Right lobe of liver (tissue), 4 donors: ENCODE results near the gene ZNF286A.

Experiments
- POLR2A ChIP-seq: fragments of 450-650 bp; IDR thresholded peaks from one replicate; pipeline ENCODE4 v1.6.1; 2017; ENCODE audit warnings: antibody characterized with exemption, mild to moderate bottlenecking
- TF ChIP-seq, protein P1 (sequence below), 4 donors: fragments of 200-600 bp in 3 of 4; fragments of 450-650 bp in 1 of 4; IDR thresholded peaks; one replicate each; pipeline versions ENCODE4 v1.5.1 to v1.8.0; 2016 to 2022; ENCODE audit warnings: antibody characterized with exemption in 4 of 4, mild to moderate bottlenecking in 2 of 4
- donor health status: DM: no; HTN: no; CAD: no.
- donor health status: DM: no; HTN: no; CAD: no.
- donor health status: DM: no; HTN: yes; CAD: no.

DNA sequence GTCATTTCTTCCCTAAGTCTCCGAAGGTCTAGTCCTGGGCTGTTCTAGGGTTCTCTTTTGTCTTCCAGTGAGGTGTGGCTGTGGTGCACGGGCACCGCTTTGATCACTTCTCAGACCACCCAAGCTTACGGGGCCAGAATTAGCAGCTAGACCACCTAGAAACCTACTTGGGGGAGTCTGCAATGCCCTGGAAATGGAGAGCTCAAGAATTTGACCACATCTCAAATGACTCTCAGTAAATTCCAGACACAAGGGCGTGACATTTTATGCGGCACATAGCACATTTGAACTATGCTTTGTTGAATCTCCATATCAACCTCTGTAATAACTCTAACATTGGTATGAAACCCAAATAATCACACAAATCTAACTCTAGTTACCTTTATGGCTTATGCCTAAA, 40.3 kb upstream of the ZNF286A start:
- TF ChIP-seq, protein P1, sequence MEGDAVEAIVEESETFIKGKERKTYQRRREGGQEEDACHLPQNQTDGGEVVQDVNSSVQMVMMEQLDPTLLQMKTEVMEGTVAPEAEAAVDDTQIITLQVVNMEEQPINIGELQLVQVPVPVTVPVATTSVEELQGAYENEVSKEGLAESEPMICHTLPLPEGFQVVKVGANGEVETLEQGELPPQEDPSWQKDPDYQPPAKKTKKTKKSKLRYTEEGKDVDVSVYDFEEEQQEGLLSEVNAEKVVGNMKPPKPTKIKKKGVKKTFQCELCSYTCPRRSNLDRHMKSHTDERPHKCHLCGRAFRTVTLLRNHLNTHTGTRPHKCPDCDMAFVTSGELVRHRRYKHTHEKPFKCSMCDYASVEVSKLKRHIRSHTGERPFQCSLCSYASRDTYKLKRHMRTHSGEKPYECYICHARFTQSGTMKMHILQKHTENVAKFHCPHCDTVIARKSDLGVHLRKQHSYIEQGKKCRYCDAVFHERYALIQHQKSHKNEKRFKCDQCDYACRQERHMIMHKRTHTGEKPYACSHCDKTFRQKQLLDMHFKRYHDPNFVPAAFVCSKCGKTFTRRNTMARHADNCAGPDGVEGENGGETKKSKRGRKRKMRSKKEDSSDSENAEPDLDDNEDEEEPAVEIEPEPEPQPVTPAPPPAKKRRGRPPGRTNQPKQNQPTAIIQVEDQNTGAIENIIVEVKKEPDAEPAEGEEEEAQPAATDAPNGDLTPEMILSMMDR (IDR thresholded peaks at IDR 0.05), result no peak
- TF ChIP-seq POLR2A, result no peak
